HEK293 (cell line): ENCODE measurements around the gene TSPAN2.
A peak's percentile ranks its signal among the peaks of the same experiment; 100 is the strongest.

Experiments
- CTCF ChIA-PET: fragments of 350-600 bp; formaldehyde crosslinking; extraction: SDS; loops from one replicate; lab custom pipeline; 2021; ENCODE audit warnings: antibody characterized with exemption; lab: Yijun Ruan, JAX
- POLR2A ChIA-PET: fragments of 300-600 bp; formaldehyde crosslinking; extraction: SDS; loops from one replicate; lab custom pipeline; 2020; ENCODE audit warnings: antibody characterized with exemption, inconsistent platforms; lab: Yijun Ruan, JAX
- H3K27ac ChIP-seq: fragments of 200-500 bp; sonication (Bioruptor generic); 2 replicates; pipeline ENCODE4 v1.5.1; 2014; ENCODE audit warnings: low read depth, low read length, control low read depth, inconsistent platforms; ENCODE audit errors: extremely low read depth
- H3K36me3 ChIP-seq, 2 experiments: fragments of 200-500 bp in 1 of 2; sonication (Bioruptor generic) in 1 of 2; 1 replicate in 1 of 2; 2 replicates in 1 of 2; pipeline ENCODE4 v1.5.1; 2014 to 2017; ENCODE audit warnings: inconsistent platforms in 2 of 2, low read length in 2 of 2; ENCODE audit not compliant: control insufficient read depth in 2 of 2, insufficient read depth in 1 of 2
- H3K4me1 ChIP-seq: fragments of 200-500 bp; sonication (Bioruptor generic); 2 replicates; pipeline ENCODE4 v1.5.1; 2014; ENCODE audit warnings: mild to moderate bottlenecking, low read length, inconsistent platforms; ENCODE audit not compliant: control insufficient read depth, insufficient read depth
- H3K4me3 ChIP-seq: 2 replicates; pipeline ENCODE4 v1.5.1; 2011; ENCODE audit warnings: low read depth, mild to moderate bottlenecking, control low read depth, low read length, moderate library complexity
- H3K9me3 ChIP-seq: fragments of 200-500 bp; sonication (Bioruptor generic); 2 replicates; pipeline ENCODE4 v1.5.1; 2014; ENCODE audit warnings: low read depth, low read length, inconsistent platforms; ENCODE audit not compliant: control insufficient read depth, insufficient read depth
- GLI2 ChIP-seq: fragments of 450-650 bp; formaldehyde crosslinking; IDR thresholded peaks from 2 replicates; pipeline ENCODE4; 2017; ENCODE audit warnings: missing biosample characterization, missing genetic modification characterization, low read depth, borderline replicate concordance
- KLF8 ChIP-seq: fragments of 450-650 bp; formaldehyde crosslinking; IDR thresholded peaks from 2 replicates; pipeline ENCODE4 v1.5.1; 2016; ENCODE audit warnings: missing biosample characterization, missing genetic modification characterization
- SCRT2 ChIP-seq: fragments of 450-650 bp; formaldehyde crosslinking; IDR thresholded peaks from 2 replicates; pipeline ENCODE4 v1.5.1; 2016; ENCODE audit warnings: missing biosample characterization, missing genetic modification characterization
- SP2 ChIP-seq: fragments of 450-650 bp; formaldehyde crosslinking; IDR thresholded peaks from 2 replicates; pipeline ENCODE4 v1.5.1; 2016; ENCODE audit warnings: missing biosample characterization, missing genetic modification characterization
- SP7 ChIP-seq: fragments of 450-650 bp; formaldehyde crosslinking; IDR thresholded peaks from 2 replicates; pipeline ENCODE4 v1.5.1; 2016; ENCODE audit warnings: missing biosample characterization, missing genetic modification characterization
- ZNF169 ChIP-seq: fragments of 450-650 bp; formaldehyde crosslinking; IDR thresholded peaks from 2 replicates; pipeline ENCODE4 v1.5.1; 2016; ENCODE audit warnings: missing biosample characterization, missing genetic modification characterization
- ZNF292 ChIP-seq: fragments of 450-650 bp; formaldehyde crosslinking; IDR thresholded peaks from 2 replicates; pipeline ENCODE4 v1.5.1; 2016; ENCODE audit warnings: low read depth, missing biosample characterization, missing genetic modification characterization, borderline replicate concordance
- ZNF311 ChIP-seq: fragments of 450-650 bp; formaldehyde crosslinking; IDR thresholded peaks from 2 replicates; pipeline ENCODE4 v1.5.1; 2017; ENCODE audit warnings: missing biosample characterization, missing genetic modification characterization, borderline replicate concordance
- ZNF324 ChIP-seq: fragments of 450-650 bp; formaldehyde crosslinking; IDR thresholded peaks from 2 replicates; pipeline ENCODE4 v1.5.1; 2016; ENCODE audit warnings: missing biosample characterization, missing genetic modification characterization
- ZNF335 ChIP-seq: fragments of 450-650 bp; formaldehyde crosslinking; conservative IDR thresholded peaks from 2 replicates; pipeline ENCODE4 v1.5.1; 2016; ENCODE audit warnings: missing biosample characterization, missing genetic modification characterization
- ZNF37A ChIP-seq: fragments of 450-650 bp; IDR thresholded peaks from 2 replicates; pipeline ENCODE4 v1.5.1; 2018; ENCODE audit warnings: missing biosample characterization, missing genetic modification characterization
- ZNF394 ChIP-seq: fragments of 450-650 bp; formaldehyde crosslinking; IDR thresholded peaks from 2 replicates; pipeline ENCODE4 v1.5.1; 2016; ENCODE audit warnings: missing biosample characterization, missing genetic modification characterization, mild to moderate bottlenecking, moderate library complexity, borderline replicate concordance
- ZNF560 ChIP-seq: fragments of 450-650 bp; formaldehyde crosslinking; IDR thresholded peaks from 2 replicates; pipeline ENCODE4 v1.5.1; 2017; ENCODE audit warnings: missing biosample characterization, missing genetic modification characterization, borderline replicate concordance
- ZNF624 ChIP-seq: fragments of 450-650 bp; formaldehyde crosslinking; IDR thresholded peaks from 2 replicates; pipeline ENCODE4 v1.5.1; 2017; ENCODE audit warnings: missing biosample characterization, missing genetic modification characterization
- ZNF747 ChIP-seq: fragments of 450-650 bp; formaldehyde crosslinking; IDR thresholded peaks from 2 replicates; pipeline ENCODE4 v1.5.1; 2016; ENCODE audit warnings: missing biosample characterization, missing genetic modification characterization
- ZNF768 ChIP-seq: fragments of 450-650 bp; formaldehyde crosslinking; IDR thresholded peaks from 2 replicates; pipeline ENCODE4 v1.5.1; 2018; ENCODE audit warnings: missing biosample characterization, mild to moderate bottlenecking, missing genetic modification characterization
- ZNF830 ChIP-seq: fragments of 450-650 bp; IDR thresholded peaks from 2 replicates; pipeline ENCODE4 v1.5.0; 2018; ENCODE audit warnings: missing biosample characterization, missing genetic modification characterization, low read depth, mild to moderate bottlenecking, moderate library complexity
- TF ChIP-seq, protein P1 (sequence below): fragments of 450-650 bp; formaldehyde crosslinking; IDR thresholded peaks from 2 replicates; pipeline ENCODE4 v1.5.1; 2016; ENCODE audit warnings: missing biosample characterization, missing genetic modification characterization, borderline replicate concordance
- TF ChIP-seq, protein P2 (sequence below): fragments of 450-650 bp; IDR thresholded peaks from 2 replicates; pipeline ENCODE4 v1.5.1; 2018; ENCODE audit warnings: missing biosample characterization, mild to moderate bottlenecking, missing genetic modification characterization
- TF ChIP-seq, protein P3 (sequence below): fragments of 450-650 bp; formaldehyde crosslinking; conservative IDR thresholded peaks from 2 replicates; pipeline ENCODE4 v1.5.1; 2016; ENCODE audit warnings: low read depth, missing biosample characterization, missing genetic modification characterization
- TF ChIP-seq, protein P4 (sequence below): fragments of 450-650 bp; formaldehyde crosslinking; IDR thresholded peaks from 2 replicates; pipeline ENCODE4 v1.5.1; 2016; ENCODE audit warnings: missing biosample characterization, missing genetic modification characterization
- TF ChIP-seq, protein P5 (sequence below): fragments of 450-650 bp; formaldehyde crosslinking; IDR thresholded peaks from 2 replicates; pipeline ENCODE4 v1.5.1; 2016; ENCODE audit warnings: missing biosample characterization, missing genetic modification characterization

The TSPAN2 gene

DNA sequence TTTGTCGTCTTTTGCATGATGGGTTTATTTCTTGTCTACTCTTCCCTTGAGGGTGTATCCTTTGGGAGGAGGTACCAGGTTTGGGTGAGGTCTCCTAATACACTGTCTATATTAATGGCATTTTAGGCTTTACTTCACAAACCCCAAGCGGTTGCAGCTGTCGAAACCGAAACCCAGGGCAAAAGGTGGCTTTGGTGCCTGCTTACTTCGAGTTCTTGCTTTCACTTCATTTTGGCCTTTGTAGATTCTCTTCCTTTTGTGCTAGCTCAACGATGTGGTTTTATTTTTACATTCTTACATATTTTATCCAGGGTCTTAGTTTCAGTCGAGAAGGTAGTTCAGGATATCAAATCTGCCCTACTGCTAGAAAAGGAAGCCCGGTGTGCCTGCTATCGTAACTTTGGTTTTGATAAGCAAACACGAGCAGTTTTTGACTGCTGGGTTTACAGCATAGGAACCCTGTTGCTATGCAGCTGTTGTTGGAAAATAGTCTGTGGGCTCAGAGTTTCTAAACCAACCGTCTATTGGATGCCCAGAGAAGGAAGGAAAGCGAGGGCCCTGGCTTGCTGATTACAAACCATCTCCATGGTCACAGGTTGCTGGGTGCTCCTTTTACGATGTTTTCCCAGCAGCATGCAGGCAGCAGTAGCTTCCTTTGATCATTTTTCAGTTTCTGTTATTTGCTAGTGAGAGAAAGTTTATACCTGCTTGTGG, 9.8 kb upstream of the TSPAN2 start:
- Histone ChIP-seq H3K9me3 (no peaks in the 10 kb centered on the region), H3K36me3 (no peaks in the 10 kb centered on the region), H3K4me3 (no peak overlapping the region), H3K27ac (no peak overlapping the region), H3K4me1 (no peaks in the 10 kb centered on the region)
- POLR2A ChIA-PET: no interaction called here
- CTCF ChIA-PET: interaction anchor here (0.7 to 1.5 kb wide), 4 partner anchors 11 to 430 kb away, joined by 3 to 4 read pairs (median 3); no protein-coding TSS in a partner anchor
- no peak for TF ChIP-seq ZNF768 (tag by site-specific recombination)
- TF ChIP-seq, protein P1, sequence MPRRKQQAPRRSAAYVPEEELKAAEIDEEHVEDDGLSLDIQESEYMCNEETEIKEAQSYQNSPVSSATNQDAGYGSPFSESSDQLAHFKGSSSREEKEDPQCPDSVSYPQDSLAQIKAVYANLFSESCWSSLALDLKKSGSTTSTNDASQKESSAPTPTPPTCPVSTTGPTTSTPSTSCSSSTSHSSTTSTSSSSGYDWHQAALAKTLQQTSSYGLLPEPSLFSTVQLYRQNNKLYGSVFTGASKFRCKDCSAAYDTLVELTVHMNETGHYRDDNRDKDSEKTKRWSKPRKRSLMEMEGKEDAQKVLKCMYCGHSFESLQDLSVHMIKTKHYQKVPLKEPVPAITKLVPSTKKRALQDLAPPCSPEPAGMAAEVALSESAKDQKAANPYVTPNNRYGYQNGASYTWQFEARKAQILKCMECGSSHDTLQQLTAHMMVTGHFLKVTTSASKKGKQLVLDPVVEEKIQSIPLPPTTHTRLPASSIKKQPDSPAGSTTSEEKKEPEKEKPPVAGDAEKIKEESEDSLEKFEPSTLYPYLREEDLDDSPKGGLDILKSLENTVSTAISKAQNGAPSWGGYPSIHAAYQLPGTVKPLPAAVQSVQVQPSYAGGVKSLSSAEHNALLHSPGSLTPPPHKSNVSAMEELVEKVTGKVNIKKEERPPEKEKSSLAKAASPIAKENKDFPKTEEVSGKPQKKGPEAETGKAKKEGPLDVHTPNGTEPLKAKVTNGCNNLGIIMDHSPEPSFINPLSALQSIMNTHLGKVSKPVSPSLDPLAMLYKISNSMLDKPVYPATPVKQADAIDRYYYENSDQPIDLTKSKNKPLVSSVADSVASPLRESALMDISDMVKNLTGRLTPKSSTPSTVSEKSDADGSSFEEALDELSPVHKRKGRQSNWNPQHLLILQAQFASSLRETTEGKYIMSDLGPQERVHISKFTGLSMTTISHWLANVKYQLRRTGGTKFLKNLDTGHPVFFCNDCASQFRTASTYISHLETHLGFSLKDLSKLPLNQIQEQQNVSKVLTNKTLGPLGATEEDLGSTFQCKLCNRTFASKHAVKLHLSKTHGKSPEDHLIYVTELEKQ: no peak
- TF ChIP-seq, protein P2, sequence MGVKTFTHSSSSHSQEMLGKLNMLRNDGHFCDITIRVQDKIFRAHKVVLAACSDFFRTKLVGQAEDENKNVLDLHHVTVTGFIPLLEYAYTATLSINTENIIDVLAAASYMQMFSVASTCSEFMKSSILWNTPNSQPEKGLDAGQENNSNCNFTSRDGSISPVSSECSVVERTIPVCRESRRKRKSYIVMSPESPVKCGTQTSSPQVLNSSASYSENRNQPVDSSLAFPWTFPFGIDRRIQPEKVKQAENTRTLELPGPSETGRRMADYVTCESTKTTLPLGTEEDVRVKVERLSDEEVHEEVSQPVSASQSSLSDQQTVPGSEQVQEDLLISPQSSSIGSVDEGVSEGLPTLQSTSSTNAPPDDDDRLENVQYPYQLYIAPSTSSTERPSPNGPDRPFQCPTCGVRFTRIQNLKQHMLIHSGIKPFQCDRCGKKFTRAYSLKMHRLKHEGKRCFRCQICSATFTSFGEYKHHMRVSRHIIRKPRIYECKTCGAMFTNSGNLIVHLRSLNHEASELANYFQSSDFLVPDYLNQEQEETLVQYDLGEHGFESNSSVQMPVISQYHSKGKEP (tag by site-specific recombination): peak; percentile 6; the same call in 1 of the 2 replicates
- no peak for TF ChIP-seq KLF8 (tag by site-specific recombination)
- no peak for TF ChIP-seq ZNF747 (tag by site-specific recombination)
- TF ChIP-seq ZNF335 (tag by site-specific recombination): peak; percentile 95
- TF ChIP-seq ZNF394: no peak
- TF ChIP-seq, protein P3, sequence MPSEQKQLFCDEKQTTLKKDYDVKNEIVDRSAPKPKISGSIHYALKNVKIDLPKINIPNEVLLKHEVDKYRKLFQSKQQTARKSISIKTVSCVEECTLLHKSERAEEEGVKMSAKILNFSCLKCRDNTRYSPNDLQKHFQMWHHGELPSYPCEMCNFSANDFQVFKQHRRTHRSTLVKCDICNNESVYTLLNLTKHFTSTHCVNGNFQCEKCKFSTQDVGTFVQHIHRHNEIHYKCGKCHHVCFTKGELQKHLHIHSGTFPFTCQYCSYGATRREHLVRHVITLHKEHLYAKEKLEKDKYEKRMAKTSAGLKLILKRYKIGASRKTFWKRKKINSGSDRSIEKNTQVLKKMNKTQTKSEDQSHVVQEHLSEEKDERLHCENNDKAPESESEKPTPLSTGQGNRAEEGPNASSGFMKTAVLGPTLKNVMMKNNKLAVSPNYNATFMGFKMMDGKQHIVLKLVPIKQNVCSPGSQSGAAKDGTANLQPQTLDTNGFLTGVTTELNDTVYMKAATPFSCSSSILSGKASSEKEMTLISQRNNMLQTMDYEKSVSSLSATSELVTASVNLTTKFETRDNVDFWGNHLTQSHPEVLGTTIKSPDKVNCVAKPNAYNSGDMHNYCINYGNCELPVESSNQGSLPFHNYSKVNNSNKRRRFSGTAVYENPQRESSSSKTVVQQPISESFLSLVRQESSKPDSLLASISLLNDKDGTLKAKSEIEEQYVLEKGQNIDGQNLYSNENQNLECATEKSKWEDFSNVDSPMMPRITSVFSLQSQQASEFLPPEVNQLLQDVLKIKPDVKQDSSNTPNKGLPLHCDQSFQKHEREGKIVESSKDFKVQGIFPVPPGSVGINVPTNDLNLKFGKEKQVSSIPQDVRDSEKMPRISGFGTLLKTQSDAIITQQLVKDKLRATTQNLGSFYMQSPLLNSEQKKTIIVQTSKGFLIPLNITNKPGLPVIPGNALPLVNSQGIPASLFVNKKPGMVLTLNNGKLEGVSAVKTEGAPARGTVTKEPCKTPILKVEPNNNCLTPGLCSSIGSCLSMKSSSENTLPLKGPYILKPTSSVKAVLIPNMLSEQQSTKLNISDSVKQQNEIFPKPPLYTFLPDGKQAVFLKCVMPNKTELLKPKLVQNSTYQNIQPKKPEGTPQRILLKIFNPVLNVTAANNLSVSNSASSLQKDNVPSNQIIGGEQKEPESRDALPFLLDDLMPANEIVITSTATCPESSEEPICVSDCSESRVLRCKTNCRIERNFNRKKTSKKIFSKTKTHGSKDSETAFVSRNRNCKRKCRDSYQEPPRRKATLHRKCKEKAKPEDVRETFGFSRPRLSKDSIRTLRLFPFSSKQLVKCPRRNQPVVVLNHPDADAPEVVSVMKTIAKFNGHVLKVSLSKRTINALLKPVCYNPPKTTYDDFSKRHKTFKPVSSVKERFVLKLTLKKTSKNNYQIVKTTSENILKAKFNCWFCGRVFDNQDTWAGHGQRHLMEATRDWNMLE (tag by site-specific recombination): no peak
- TF ChIP-seq ZNF830 (tag by site-specific recombination): no peak
- TF ChIP-seq SP7: no peak
- TF ChIP-seq ZNF311 (tag by site-specific recombination): no peak
- TF ChIP-seq, protein P4, sequence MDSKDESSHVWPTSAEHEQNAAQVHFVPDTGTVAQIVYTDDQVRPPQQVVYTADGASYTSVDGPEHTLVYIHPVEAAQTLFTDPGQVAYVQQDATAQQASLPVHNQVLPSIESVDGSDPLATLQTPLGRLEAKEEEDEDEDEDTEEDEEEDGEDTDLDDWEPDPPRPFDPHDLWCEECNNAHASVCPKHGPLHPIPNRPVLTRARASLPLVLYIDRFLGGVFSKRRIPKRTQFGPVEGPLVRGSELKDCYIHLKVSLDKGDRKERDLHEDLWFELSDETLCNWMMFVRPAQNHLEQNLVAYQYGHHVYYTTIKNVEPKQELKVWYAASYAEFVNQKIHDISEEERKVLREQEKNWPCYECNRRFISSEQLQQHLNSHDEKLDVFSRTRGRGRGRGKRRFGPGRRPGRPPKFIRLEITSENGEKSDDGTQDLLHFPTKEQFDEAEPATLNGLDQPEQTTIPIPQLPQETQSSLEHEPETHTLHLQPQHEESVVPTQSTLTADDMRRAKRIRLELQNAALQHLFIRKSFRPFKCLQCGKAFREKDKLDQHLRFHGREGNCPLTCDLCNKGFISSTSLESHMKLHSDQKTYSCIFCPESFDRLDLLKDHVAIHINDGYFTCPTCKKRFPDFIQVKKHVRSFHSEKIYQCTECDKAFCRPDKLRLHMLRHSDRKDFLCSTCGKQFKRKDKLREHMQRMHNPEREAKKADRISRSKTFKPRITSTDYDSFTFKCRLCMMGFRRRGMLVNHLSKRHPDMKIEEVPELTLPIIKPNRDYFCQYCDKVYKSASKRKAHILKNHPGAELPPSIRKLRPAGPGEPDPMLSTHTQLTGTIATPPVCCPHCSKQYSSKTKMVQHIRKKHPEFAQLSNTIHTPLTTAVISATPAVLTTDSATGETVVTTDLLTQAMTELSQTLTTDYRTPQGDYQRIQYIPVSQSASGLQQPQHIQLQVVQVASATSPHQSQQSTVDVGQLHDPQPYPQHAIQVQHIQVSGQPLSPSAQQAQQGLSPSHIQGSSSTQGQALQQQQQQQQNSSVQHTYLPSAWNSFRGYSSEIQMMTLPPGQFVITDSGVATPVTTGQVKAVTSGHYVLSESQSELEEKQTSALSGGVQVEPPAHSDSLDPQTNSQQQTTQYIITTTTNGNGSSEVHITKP (tag by site-specific recombination): no peak
- TF ChIP-seq ZNF37A (tag by site-specific recombination): no peak
- TF ChIP-seq ZNF624 (tag by site-specific recombination): no peak
- no peak for TF ChIP-seq SP2 (tag by site-specific recombination)
- TF ChIP-seq ZNF324 (tag by site-specific recombination): no peak
- TF ChIP-seq, protein P5, sequence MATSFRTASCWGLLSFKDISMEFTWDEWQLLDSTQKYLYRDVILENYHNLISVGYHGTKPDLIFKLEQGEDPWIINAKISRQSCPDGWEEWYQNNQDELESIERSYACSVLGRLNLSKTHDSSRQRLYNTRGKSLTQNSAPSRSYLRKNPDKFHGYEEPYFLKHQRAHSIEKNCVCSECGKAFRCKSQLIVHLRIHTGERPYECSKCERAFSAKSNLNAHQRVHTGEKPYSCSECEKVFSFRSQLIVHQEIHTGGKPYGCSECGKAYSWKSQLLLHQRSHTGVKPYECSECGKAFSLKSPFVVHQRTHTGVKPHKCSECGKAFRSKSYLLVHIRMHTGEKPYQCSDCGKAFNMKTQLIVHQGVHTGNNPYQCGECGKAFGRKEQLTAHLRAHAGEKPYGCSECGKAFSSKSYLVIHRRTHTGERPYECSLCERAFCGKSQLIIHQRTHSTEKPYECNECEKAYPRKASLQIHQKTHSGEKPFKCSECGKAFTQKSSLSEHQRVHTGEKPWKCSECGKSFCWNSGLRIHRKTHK (tag by site-specific recombination): no peak
- no peak for TF ChIP-seq ZNF560 (tag by site-specific recombination)
- no peak for TF ChIP-seq ZNF292 (tag by site-specific recombination)
- TF ChIP-seq ZNF169 (tag by site-specific recombination): no peak
- TF ChIP-seq SCRT2 (tag by site-specific recombination): peak; percentile 79
- TF ChIP-seq GLI2: no peak
